GM18907 (cell line): ENCODE measurements around the gene RGS6.
A peak's percentile ranks its signal among the peaks of the same experiment; 100 is the strongest.

ENCODE experiments used
- ATAC-seq: cut with Tn5 transposase; IDR thresholded peaks from one replicate; pipeline ENCODE4 v1.9.1; 2021; ENCODE audit warnings: mild to moderate bottlenecking, moderate library complexity; ENCODE audit not compliant: unreplicated experiment

The RGS6 gene

GRCh38 chr14:71943695-71944018 lies 11.4 kb downstream of the RGS6 start:
- ATAC-seq: no peak

- ATAC-seq: no peak
Measured at GRCh38 chr14:71947947-71948500, 15.8 kb downstream of the RGS6 start.

GRCh38 chr14:71952381-71953363 lies 20.4 kb downstream of the RGS6 start:
- no peak for ATAC-seq

- ATAC-seq: peak; percentile 46
Measured at GRCh38 chr14:71956920-71957563, 24.8 kb downstream of the RGS6 start.

- ATAC-seq: no peak
Measured at GRCh38 chr14:71959055-71959454, 26.8 kb downstream of the RGS6 start.

GRCh38 chr14:71960494-71961353 lies 28.5 kb downstream of the RGS6 start:
- no peak for ATAC-seq

GRCh38 chr14:71961972-71962371 lies 29.7 kb downstream of the RGS6 start:
- no peak for ATAC-seq

GRCh38 chr14:71964716-71965115 lies 32.5 kb downstream of the RGS6 start:
- ATAC-seq: no peak

- ATAC-seq: no peak
Measured at GRCh38 chr14:71966528-71966927, 34.3 kb downstream of the RGS6 start.

GRCh38 chr14:71967704-71968103 lies 35.5 kb downstream of the RGS6 start:
- no peak for ATAC-seq

GRCh38 chr14:71970272-71970671 lies 38.0 kb downstream of the RGS6 start:
- ATAC-seq: no peak

GRCh38 chr14:71985538-71986189 lies 53.4 kb downstream of the RGS6 start:
- ATAC-seq: no peak

GRCh38 chr14:71988476-71988875 lies 56.2 kb downstream of the RGS6 start:
- no peak for ATAC-seq

GRCh38 chr14:71988939-71989338 lies 56.7 kb downstream of the RGS6 start:
- ATAC-seq: no peak

GRCh38 chr14:71994416-71994815 lies 62.2 kb downstream of the RGS6 start:
- ATAC-seq: no peak

- no peak for ATAC-seq
Measured at GRCh38 chr14:71995741-71996140, 63.5 kb downstream of the RGS6 start.

GRCh38 chr14:71996610-71997009 lies 64.4 kb downstream of the RGS6 start:
- no peak for ATAC-seq

- ATAC-seq: no peak
Measured at GRCh38 chr14:72000907-72001306, 68.7 kb downstream of the RGS6 start.

- ATAC-seq: no peak
Measured at GRCh38 chr14:72002731-72003130, 70.5 kb downstream of the RGS6 start.

- no peak for ATAC-seq
Measured at GRCh38 chr14:72008666-72009065, 76.4 kb downstream of the RGS6 start.

GRCh38 chr14:72010474-72010873 lies 78.2 kb downstream of the RGS6 start:
- ATAC-seq: no peak
